ENCODE results near the gene WSB1. TPM values are rescaled to one million over a fixed set of nuclear protein-coding genes. Genes with fewer than 3 reads are reported as not detected.

The WSB1 gene
- total and polyA plus RNA-seq, 8 donors = 15.7 to 531 (median 113) TPM

- intact Hi-C loops (cut with DNase I; ENCODE audit: low total_unique reads) = no loop called here
- Histone ChIP-seq H3K9me3 (no peaks in the 10 kb centered on the region), H3K27me3 (no peaks in the 10 kb centered on the region), H3K4me3 (no peak overlapping the region), H3K27ac (no peak overlapping the region), H3K36me3 (no peaks in the 10 kb centered on the region), H3K4me1 (peaks cover 0 to 19% (median 7%) of the 10 kb centered on the region in 4 donors)
- WGBS, 5 donors = 94 to 96% (median 95%) methylated on average over 2 of the region's 2 CpGs
- TF ChIP-seq CTCF (IDR thresholded peaks at IDR 0.05) (no peak), EP300 (IDR thresholded peaks at IDR 0.05) (no peak), POLR2A (IDR thresholded peaks at IDR 0.05) (no peak), POLR2AphosphoS5 (IDR thresholded peaks at IDR 0.05) (no peak)
- DNase-seq = no peak
Observed at GRCh38 chr17:27285516-27285915, 8.4 kb upstream of the WSB1 start.

GRCh38 chr17:27288183-27288582, 5.7 kb upstream of the WSB1 start:
- 92 to 96% (median 92%) methylated on average over 2 of the region's 2 CpGs for WGBS, 5 donors
- TF ChIP-seq EP300 (IDR thresholded peaks at IDR 0.05) (no peak), CTCF (IDR thresholded peaks at IDR 0.05) (no peak), POLR2A (IDR thresholded peaks at IDR 0.05) (no peak), POLR2AphosphoS5 (IDR thresholded peaks at IDR 0.05) (no peak)
- H3K36me3 ChIP-seq = no peaks in the 10 kb centered on the region

GRCh38 chr17:27289856-27290255, 4.1 kb upstream of the WSB1 start:
- Histone ChIP-seq H3K4me1 (peaks cover 4 to 10% (median 8%) of the 10 kb centered on the region in 4 donors), H3K4me3 (no peak overlapping the region), H3K27ac (no peak overlapping the region), H3K27me3 (no peaks in the 10 kb centered on the region), H3K9me3 (no peaks in the 10 kb centered on the region), H3K36me3 (no peaks in the 10 kb centered on the region)
- intact Hi-C loops (cut with DNase I; ENCODE audit: low total_unique reads) = loop anchor here (10.0 kb wide), 1 partner anchor 45 kb away; no protein-coding TSS in a partner anchor
- no peak for DNase-seq
- TF ChIP-seq CTCF (IDR thresholded peaks at IDR 0.05) = no peak
- TF ChIP-seq POLR2A (IDR thresholded peaks at IDR 0.05) = no peak
- TF ChIP-seq POLR2AphosphoS5 (IDR thresholded peaks at IDR 0.05) = no peak
- no peak for TF ChIP-seq EP300 (IDR thresholded peaks at IDR 0.05)

More at GRCh38 chr17:27288183-27288582, 5.7 kb upstream of the WSB1 start:
- Histone ChIP-seq H3K27me3 (no peaks in the 10 kb centered on the region), H3K27ac (no peak overlapping the region), H3K9me3 (no peaks in the 10 kb centered on the region), H3K4me1 (peaks cover under 1 to 19% (median 6%) of the 10 kb centered on the region in 4 donors), H3K4me3 (no peak overlapping the region)
- DNase-seq = no peak
- intact Hi-C loops (cut with DNase I; ENCODE audit: low total_unique reads) = no loop called here

GRCh38 chr17:27290916-27291598, 2.9 kb upstream of the WSB1 start:
- TF ChIP-seq CTCF (IDR thresholded peaks at IDR 0.05) (no peak), POLR2AphosphoS5 (IDR thresholded peaks at IDR 0.05) (no peak), EP300 (IDR thresholded peaks at IDR 0.05) (no peak), POLR2A (IDR thresholded peaks at IDR 0.05) (no peak)
- no peaks in the 10 kb centered on the region for H3K36me3 ChIP-seq
- no peaks in the 10 kb centered on the region for H3K9me3 ChIP-seq
- peaks cover 6 to 10% (median 7%) of the 10 kb centered on the region in 4 donors for H3K4me1 ChIP-seq
- no peak overlapping the region for H3K4me3 ChIP-seq
- 78 to 83% (median 80%) methylated on average over 3 of the region's 3 CpGs for WGBS, 5 donors
- no peak overlapping the region for H3K27ac ChIP-seq
- intact Hi-C loops (cut with DNase I; ENCODE audit: low total_unique reads) = loop anchor here (10.0 kb wide), 1 partner anchor 46 kb away; no protein-coding TSS in a partner anchor
- DNase-seq = no peak
- no peaks in the 10 kb centered on the region for H3K27me3 ChIP-seq

All from stomach (tissue), 9 donors.